Activated B cell treated with CpG ODN at 0.5 μM for 24 hours (primary cell): ENCODE data around the gene SUPT4H1. TPM values are rescaled to one million over a fixed set of nuclear protein-coding genes. Genes with fewer than 3 reads are reported as not detected.

Experiments
- ATAC-seq: fragments of 200-7000 bp; cut with Tn5 transposase; one replicate; pipeline ENCODE4 v1.10.0; 2021; ENCODE audit warnings: low read depth, mild to moderate bottlenecking, moderate library complexity
- CTCF ChIA-PET: fragments of 350-600 bp; sonication (Branson Sonifier 250); formaldehyde crosslinking; loops from one replicate; lab custom pipeline; 2021; ENCODE audit warnings: antibody characterized with exemption; lab: Charles Lee
- POLR2A ChIA-PET: fragments of 350-600 bp; sonication (Branson Sonifier 250); formaldehyde crosslinking; loops from one replicate; lab custom pipeline; 2021; ENCODE audit warnings: antibody characterized with exemption; lab: Charles Lee
- DNase-seq: peaks from one replicate; pipeline ENCODE4 v3.0.0; 2022
- H3K27ac Mint-ChIP-seq: one replicate; pipeline ENCODE4 v1.8.0; 2020; ENCODE audit warnings: mixed read lengths
- H3K27me3 Mint-ChIP-seq: one replicate; pipeline ENCODE4 v1.8.0; 2021; ENCODE audit warnings: mixed read lengths
- H3K36me3 Mint-ChIP-seq: one replicate; pipeline ENCODE4 v1.8.0; 2021; ENCODE audit warnings: low read depth, mixed read lengths
- H3K4me1 Mint-ChIP-seq: one replicate; pipeline ENCODE4 v1.8.0; 2021; ENCODE audit warnings: mixed read lengths
- H3K4me3 Mint-ChIP-seq: one replicate; pipeline ENCODE4 v1.8.0; 2020; ENCODE audit warnings: mild to moderate bottlenecking, mixed read lengths
- H3K9me3 Mint-ChIP-seq: one replicate; pipeline ENCODE4 v1.8.0; 2020; ENCODE audit warnings: mixed read lengths
- CTCF ChIP-seq: fragments of 200-600 bp; IDR thresholded peaks from one replicate; pipeline ENCODE4 v1.8.0; 2022; ENCODE audit warnings: antibody characterized with exemption, mild to moderate bottlenecking
- intact Hi-C: fragments of 100-400 bp; cut with micrococcal nuclease; formaldehyde crosslinking; loops from one replicate; pipeline ENCODE4 v1.15.1; 2024
- total RNA-seq: library from RNA; stranded (reverse); gene quantifications from 2 replicates; pipeline ENCODE4 v1.2.3, GENCODE V29; 2022

SUPT4H1 gene
- total RNA-seq, 1 donor from 2014 or later: 90.2 TPM

- peak overlapping the region; percentile 73 for H3K27ac Mint-ChIP-seq
- intact Hi-C loops: no loop called here
- peaks cover 2% of the 10 kb centered on the region for H3K27me3 Mint-ChIP-seq
- DNase-seq (no peak), ATAC-seq (no peak)
- peaks cover 26% of the 10 kb centered on the region for H3K36me3 Mint-ChIP-seq
- no peak for TF ChIP-seq CTCF
- H3K4me3 Mint-ChIP-seq: peak overlapping the region; percentile 38
- H3K4me1 Mint-ChIP-seq: peaks cover 58% of the 10 kb centered on the region
- ChIA-PET CTCF (interaction anchor here (0.6 to 4.0 kb wide), 3 partner anchors 8 to 92 kb away, joined by 3 to 46 read pairs (median 8); partner anchors contain the start of gene RNF43), POLR2A (interaction anchor here (0.7 to 27.9 kb wide), 10 partner anchors 9 to 814 kb away, joined by 3 to 3007 read pairs (median 12); partner anchors contain the start of genes HSF5, RNF43 and SUPT4H1)
- H3K9me3 Mint-ChIP-seq: no peaks in the 10 kb centered on the region
Measured at GRCh38 chr17:58325976-58326468, 26.0 kb downstream of the SUPT4H1 start.

GRCh38 chr17:58325289-58325726 lies 26.7 kb downstream of the SUPT4H1 start:
- no peak for TF ChIP-seq CTCF
- ATAC-seq: no peak
- peaks cover 57% of the 10 kb centered on the region for H3K4me1 Mint-ChIP-seq
- peak overlapping the region; percentile 73 for H3K27ac Mint-ChIP-seq
- ChIA-PET CTCF (interaction anchor here (0.6 to 4.0 kb wide), 3 partner anchors 8 to 92 kb away, joined by 3 to 46 read pairs (median 8); partner anchors contain the start of gene RNF43), POLR2A (interaction anchor here (1.3 to 27.9 kb wide), 7 partner anchors 8 to 102 kb away, joined by 3 to 3007 read pairs (median 63); partner anchors contain the start of genes RNF43 and SUPT4H1)
- no peaks in the 10 kb centered on the region for H3K9me3 Mint-ChIP-seq
- DNase-seq: no peak
- H3K36me3 Mint-ChIP-seq: peaks cover 19% of the 10 kb centered on the region
- intact Hi-C loops: no loop called here
- peaks cover 2% of the 10 kb centered on the region for H3K27me3 Mint-ChIP-seq
- peak overlapping the region; percentile 61 for H3K4me3 Mint-ChIP-seq

- H3K4me1 Mint-ChIP-seq: peaks cover 52% of the 10 kb centered on the region
Measured at GRCh38 chr17:58324409-58325288, 27.4 kb downstream of the SUPT4H1 start.

GRCh38 chr17:58324056-58324408 lies 28.0 kb downstream of the SUPT4H1 start:
- Mint-ChIP-seq H3K36me3 (peaks cover 8% of the 10 kb centered on the region), H3K27me3 (peaks cover 2% of the 10 kb centered on the region), H3K4me1 (peaks cover 46% of the 10 kb centered on the region), H3K9me3 (no peaks in the 10 kb centered on the region), H3K27ac (no peak overlapping the region), H3K4me3 (peak overlapping the region; percentile 28)
- no peak for TF ChIP-seq CTCF
- DNase-seq (no peak), ATAC-seq (no peak)
- CTCF ChIA-PET: interaction anchor here (0.8 to 3.7 kb wide), 2 partner anchors 20 to 93 kb away, joined by 5 to 16 read pairs; partner anchors contain the start of gene RNF43
- POLR2A ChIA-PET: interaction anchor here (3.3 to 27.9 kb wide), 4 partner anchors 7 to 93 kb away, joined by 12 to 3007 read pairs (median 174); partner anchors contain the start of genes RNF43 and SUPT4H1
- intact Hi-C loops: no loop called here

More at GRCh38 chr17:58324409-58325288, 27.4 kb downstream of the SUPT4H1 start:
- peak overlapping the region; percentile 73 for H3K27ac Mint-ChIP-seq
- no peak for TF ChIP-seq CTCF
- DNase-seq: no peak
- H3K36me3 Mint-ChIP-seq: peaks cover 14% of the 10 kb centered on the region
- no peaks in the 10 kb centered on the region for H3K9me3 Mint-ChIP-seq
- H3K27me3 Mint-ChIP-seq: peaks cover 2% of the 10 kb centered on the region
- ATAC-seq: peak; percentile 1
- POLR2A ChIA-PET: interaction anchor here (0.6 to 27.9 kb wide), 6 partner anchors 8 to 158 kb away, joined by 3 to 3007 read pairs (median 96); partner anchors contain the start of genes RNF43 and SUPT4H1
- intact Hi-C loops: no loop called here
- H3K4me3 Mint-ChIP-seq: peak overlapping the region; percentile 61
- CTCF ChIA-PET: interaction anchor here (0.8 to 4.0 kb wide), 3 partner anchors 7 to 92 kb away, joined by 5 to 46 read pairs (median 16); partner anchors contain the start of gene RNF43
